K562 (cell line): Measurements from ENCODE around the gene ZSCAN32. TPM values are rescaled to one million over a fixed set of nuclear protein-coding genes. Genes with fewer than 3 reads are reported as not detected.

ENCODE experiments used
- ATAC-seq: fragments of 200-7000 bp; cut with Tn5 transposase; 3 replicates; pipeline ENCODE4 v1.9.1; 2020; ENCODE audit warnings: moderate library complexity
- BruUV-seq: library from RNA; stranded (reverse); fragments of 400-500 nt; replicated peaks from 2 replicates; lab custom pipeline; 2021; lab: Mats Ljungman, UMichigan
- CTCF ChIA-PET: fragments of 300-600 bp; formaldehyde crosslinking; extraction: SDS; loops from one replicate; lab custom pipeline; 2021; ENCODE audit warnings: low intra/inter-chr PET ratio; lab: Yijun Ruan, JAX
- POLR2A ChIA-PET: fragments of 300-600, 350-650 bp; sonication (Branson Sonifier 250); formaldehyde crosslinking; extraction: SDS; loops from one replicate; lab custom pipeline; 2021; ENCODE audit warnings: antibody characterized with exemption, inconsistent platforms; lab: Yijun Ruan, JAX
- DNase-seq, 4 experiments: peaks; one replicate each; pipeline versions ENCODE4 v3.0.0 to v3.0.0-alpha.2; 2011 to 2018; ENCODE audit warnings: low spot score in 3 of 4, mixed read lengths in 3 of 4; ENCODE audit errors: extremely low read depth in 1 of 4
- FAIRE-seq: peaks from 2 replicates; lab custom pipeline; 2011; peaks lifted over from hg19 to GRCh38; lab: Jason Lieb, UNC
- H2AFZ ChIP-seq: 2 replicates; pipeline ENCODE4 v1.6.0; 2011; ENCODE audit warnings: low read depth, low read length, control low read depth, inconsistent platforms
- H3K27ac ChIP-seq: fragments of 200-600 bp; 3 replicates; pipeline ENCODE4 v1.8.0; 2011; ENCODE audit warnings: low read depth, mild to moderate bottlenecking, control low read depth, inconsistent platforms, low read length, moderate library complexity, mixed read lengths; ENCODE audit errors: extremely low read depth
- H3K27me3 ChIP-seq, 2 experiments: fragments of 300-600 bp in 1 of 2; 2 replicates in 1 of 2; 3 replicates in 1 of 2; pipeline versions ENCODE4 v1.6.0 to v1.8.0; 2011; ENCODE audit warnings: inconsistent platforms in 2 of 2, low read length in 2 of 2, mild to moderate bottlenecking in 1 of 2, mixed read lengths in 1 of 2, moderate library complexity in 1 of 2; ENCODE audit not compliant: control insufficient read depth in 2 of 2, insufficient read depth in 2 of 2
- H3K36me3 ChIP-seq: fragments of 300-600 bp; 3 replicates; pipeline ENCODE4 v1.8.0; 2011; ENCODE audit warnings: mild to moderate bottlenecking, low read length, inconsistent platforms; ENCODE audit not compliant: control insufficient read depth, insufficient read depth
- H3K4me1 ChIP-seq, 2 experiments: fragments of 200-600 bp in 1 of 2; replicated peaks in 1 of 2; 2 replicates in 1 of 2; 3 replicates in 1 of 2; pipeline versions ENCODE4 v1.5.1 to v1.8.0; 2011; ENCODE audit warnings: inconsistent platforms in 2 of 2, low read length in 2 of 2, mild to moderate bottlenecking in 1 of 2, mixed read lengths in 1 of 2, moderate library complexity in 1 of 2; ENCODE audit not compliant: control insufficient read depth in 2 of 2, insufficient read depth in 2 of 2
- H3K4me2 ChIP-seq: 2 replicates; pipeline ENCODE4 v1.6.1; 2011; ENCODE audit warnings: low read length, control low read depth, inconsistent platforms, mixed read lengths; ENCODE audit not compliant: insufficient read depth
- H3K4me3 ChIP-seq: fragments of 200-600 bp; sonication (generic), shearing (Covaris generic); 2 replicates; pipeline ENCODE4 v1.5.1; 2016; ENCODE audit warnings: control low read depth, inconsistent platforms
- H3K79me2 ChIP-seq: fragments of 200-600 bp; 3 replicates; pipeline ENCODE4 v1.8.0; 2011; ENCODE audit warnings: low read length, inconsistent platforms; ENCODE audit not compliant: control insufficient read depth, insufficient read depth
- H3K9ac ChIP-seq, 2 experiments: 2 replicates each; pipeline versions ENCODE4 v1.6.0 to v1.6.1; 2011; ENCODE audit warnings: low read depth in 2 of 2, low read length in 2 of 2, control low read depth in 1 of 2, inconsistent platforms in 1 of 2, mild to moderate bottlenecking in 1 of 2, mixed read lengths in 1 of 2; ENCODE audit not compliant: insufficient read depth in 1 of 2
- H3K9me1 ChIP-seq: one replicate; pipeline ENCODE4 v1.6.0; 2011; ENCODE audit warnings: inconsistent platforms, mild to moderate bottlenecking, low read length, moderate library complexity; ENCODE audit not compliant: control insufficient read depth, insufficient read depth
- H3K9me3 ChIP-seq: replicated peaks from 2 replicates; pipeline ENCODE4 v1.5.1; 2011; ENCODE audit warnings: low read depth, low read length, inconsistent platforms; ENCODE audit not compliant: control insufficient read depth, insufficient read depth
- H4K20me1 ChIP-seq: replicated peaks from 2 replicates; pipeline ENCODE4 v1.6.1; 2011; ENCODE audit warnings: low read length, inconsistent platforms, mixed read lengths; ENCODE audit not compliant: control insufficient read depth, insufficient read depth
- C11orf30 ChIP-seq: fragments of 450-650 bp; IDR thresholded peaks from 2 replicates; pipeline ENCODE4 v1.6.1; 2016; ENCODE audit warnings: low read depth, mild to moderate bottlenecking
- CAMTA2 ChIP-seq: fragments of 250-450 bp; sonication (Bioruptor Pico); conservative IDR thresholded peaks from 2 replicates; pipeline ENCODE4 v1.5.1; 2022
- DACH1 ChIP-seq: fragments of 450-650 bp; IDR thresholded peaks from 2 replicates; pipeline ENCODE4 v1.6.1; 2018; ENCODE audit not compliant: partially characterized antibody
- E2F3 ChIP-seq: fragments of 250-450 bp; sonication (Bioruptor Pico); IDR thresholded peaks from 2 replicates; pipeline ENCODE4 v1.4.0; 2020; ENCODE audit warnings: mild to moderate bottlenecking
- ETV5 ChIP-seq: sonication (generic); formaldehyde crosslinking; IDR thresholded peaks from 2 replicates; pipeline ENCODE4 v1.4.0; 2020; ENCODE audit warnings: low read depth, mild to moderate bottlenecking, missing genetic modification reagents
- HNRNPH1 ChIP-seq: fragments of 200-400 bp; formaldehyde crosslinking; optimal IDR thresholded peaks from 2 replicates; pipeline ENCODE3; 2017; ENCODE audit warnings: low read depth, mild to moderate bottlenecking, low read length, moderate library complexity
- KDM5B ChIP-seq: fragments of 200-600 bp; sonication (generic); IDR thresholded peaks from 2 replicates; pipeline ENCODE4 v1.6.1; 2012; ENCODE audit warnings: low read depth, mild to moderate bottlenecking, moderate library complexity, low read length, control low read depth, inconsistent platforms; ENCODE audit not compliant: insufficient replicate concordance
- SMARCA5 ChIP-seq: fragments of 450-650 bp; IDR thresholded peaks from 2 replicates; pipeline ENCODE4 v1.6.1; 2016
- SOX6 ChIP-seq: fragments of 450-650 bp; IDR thresholded peaks from 2 replicates; pipeline ENCODE4 v1.6.1; 2014; ENCODE audit warnings: mild to moderate bottlenecking
- TEAD4 ChIP-seq, 2 experiments: sonication (generic) in 1 of 2; formaldehyde crosslinking in 1 of 2; IDR thresholded peaks; 2 replicates each; pipeline versions ENCODE4 v1.6.1 to v1.8.0; 2012 to 2022; ENCODE audit warnings: borderline replicate concordance in 1 of 2, inconsistent platforms in 1 of 2, low read length in 1 of 2, mild to moderate bottlenecking in 1 of 2, missing genetic modification reagents in 1 of 2
- TRIM28 ChIP-seq: fragments of 450-650 bp; IDR thresholded peaks from 2 replicates; pipeline ENCODE4 v1.6.1; 2017
- ZKSCAN3 ChIP-seq: fragments of 250-450 bp; sonication (Bioruptor Pico); IDR thresholded peaks from 2 replicates; pipeline ENCODE4 v1.4.0; 2020
- ZNF143 ChIP-seq: sonication (generic); formaldehyde crosslinking; IDR thresholded peaks from 2 replicates; pipeline ENCODE4 v1.9.0; 2022; ENCODE audit warnings: mild to moderate bottlenecking, missing genetic modification reagents
- ZNF280B ChIP-seq: fragments of 250-450 bp; sonication (Bioruptor Pico); IDR thresholded peaks from 2 replicates; pipeline ENCODE4 v1.5.1; 2021; ENCODE audit warnings: mild to moderate bottlenecking
- ZNF316 ChIP-seq: fragments of 450-650 bp; IDR thresholded peaks from 2 replicates; pipeline ENCODE4 v1.6.1; 2016
- ZNF75A ChIP-seq: fragments of 450-650 bp; formaldehyde crosslinking; IDR thresholded peaks from 2 replicates; pipeline ENCODE4 v1.4.0; 2020; ENCODE audit warnings: mild to moderate bottlenecking
- WGBS: fragments of 100-300 bp; shearing (Covaris generic); methylation state at CpG from one replicate; pipeline ENCODE4 v1.1.6; 2016; ENCODE audit warnings: low coverage, mixed read lengths; ENCODE audit not compliant: insufficient coverage; ENCODE audit errors: missing lambda C conversion rate; 5-methylcytosine and 5-hydroxymethylcytosine counted together
- in situ Hi-C: fragments of 300-500 bp; cut with MboI; formaldehyde crosslinking; loops from 4 replicates; pipeline ENCODE4 v1.15.0; 2018; ENCODE audit warnings: inconsistent platforms, mixed read lengths
- intact Hi-C: fragments of 100-400 bp; cut with micrococcal nuclease; formaldehyde crosslinking; loops from 2 replicates; pipeline ENCODE4 v1.14.2; 2022
- polyA plus RNA-seq, 8 experiments: library from polyadenylated mRNA; depleted of rRNA in 4 of 8; stranded (reverse) in 5 of 8; unstranded in 3 of 8; fragments of >200 nt; fragmentation: Nextera tagmentation in 2 of 8; fragmentation: Illumina TruSeq in 1 of 8; extraction: Ambion mirVana in 2 of 8; extraction: Trizol in 1 of 8; gene quantifications; 2 replicates each; pipeline versions ENCODE4 v1.2.1 to v1.2.3, GENCODE V29; 2011 to 2014; ENCODE audit warnings: inconsistent platforms in 1 of 8, missing spikeins in 1 of 8
- total RNA-seq, 7 experiments: library from RNA; depleted of rRNA in 6 of 7; stranded (reverse); fragments of >200 nt in 6 of 7; fragmentation: Illumina TruSeq in 2 of 7; extraction: Trizol in 2 of 7; gene quantifications; 2 replicates each; pipeline versions ENCODE4 v1.2.1 to v1.2.3, GENCODE V29; 2011 to 2021; ENCODE audit warnings: low replicate concordance in 1 of 7
- TF ChIP-seq, protein P1 (sequence below): sonication (generic); formaldehyde crosslinking; IDR thresholded peaks from 2 replicates; pipeline ENCODE4 v1.8.1; 2023; ENCODE audit warnings: mild to moderate bottlenecking, missing genetic modification reagents

Gene ZSCAN32
- total and polyA plus RNA-seq, 9 of the 15 experiments (the other 6 are each of a cell fraction or from before 2014, with no cell fraction given), result 16.0 to 29.4 (median 19.2) TPM

- no peak overlapping the region for H3K4me2 ChIP-seq
- intact Hi-C loops, result loop anchor here (10.0 kb wide), 1 partner anchor 104 kb away; the partner anchor contains the start of genes TIGD7 and ZNF75A
- in situ Hi-C loops, result loop anchor here (5.0 kb wide), 1 partner anchor 84 kb away; no protein-coding TSS in a partner anchor
- H4K20me1 ChIP-seq, result no peaks in the 10 kb centered on the region
- H3K4me3 ChIP-seq, result no peak overlapping the region
- DNase-seq, result no peak
- no peaks in the 10 kb centered on the region for H3K9me1 ChIP-seq
- no TSS peak for BruUV-seq
- H3K9ac ChIP-seq, result no peak overlapping the region
- WGBS, result 87% methylated on average over 11 of the region's 12 CpGs
- CTCF ChIA-PET, result no interaction called here
- no peak for ATAC-seq
- no peak overlapping the region for H2AFZ ChIP-seq
- H3K27ac ChIP-seq, result no peak overlapping the region
- H3K4me1 ChIP-seq, result peaks cover 0 to under 1% of the 10 kb centered on the region in 2 experiments; a peak in 1 of 5 replicates
- POLR2A ChIA-PET, result no interaction called here
- H3K27me3 ChIP-seq, result no peaks in the 10 kb centered on the region
- no peak for FAIRE-seq
- H3K9me3 ChIP-seq, result peaks cover 33% of the 10 kb centered on the region
- H3K36me3 ChIP-seq, result peaks cover 41% of the 10 kb centered on the region
- H3K79me2 ChIP-seq, result peaks cover under 1% of the 10 kb centered on the region; the same call in 1 of the 3 replicates
- TF ChIP-seq ZKSCAN3 (CRISPR knock-in tag) (no peak), E2F3 (CRISPR knock-in tag) (no peak), ETV5 (CRISPR knock-in tag) (no peak), ZNF316 (peak; percentile 38; the same call in 1 of the 2 replicates), HNRNPH1 (no peak), ZNF75A (CRISPR knock-in tag) (peak; percentile 100), TEAD4 (IDR thresholded peaks at IDR 0.05; ENCODE audit: low read length) (peak; percentile 27; the same call in 1 of the 2 replicates), TEAD4 (CRISPR knock-in tag; IDR thresholded peaks at IDR 0.05; ENCODE audit: borderline replicate concordance) (no peak), ZNF280B (peak; percentile 90; the same call in 1 of the 2 replicates), SOX6 (peak; percentile 51), SMARCA5 (no peak), DACH1 (no peak), C11orf30 (peak; percentile 43; the same call in 1 of the 2 replicates), CAMTA2 (CRISPR knock-in tag) (no peak), ZNF143 (CRISPR knock-in tag) (0 out of 2 replicates have a peak, but pooled peaks have one; percentile 26), TRIM28 (peak; percentile 99), KDM5B (peak; percentile 30)
- TF ChIP-seq, protein P1, sequence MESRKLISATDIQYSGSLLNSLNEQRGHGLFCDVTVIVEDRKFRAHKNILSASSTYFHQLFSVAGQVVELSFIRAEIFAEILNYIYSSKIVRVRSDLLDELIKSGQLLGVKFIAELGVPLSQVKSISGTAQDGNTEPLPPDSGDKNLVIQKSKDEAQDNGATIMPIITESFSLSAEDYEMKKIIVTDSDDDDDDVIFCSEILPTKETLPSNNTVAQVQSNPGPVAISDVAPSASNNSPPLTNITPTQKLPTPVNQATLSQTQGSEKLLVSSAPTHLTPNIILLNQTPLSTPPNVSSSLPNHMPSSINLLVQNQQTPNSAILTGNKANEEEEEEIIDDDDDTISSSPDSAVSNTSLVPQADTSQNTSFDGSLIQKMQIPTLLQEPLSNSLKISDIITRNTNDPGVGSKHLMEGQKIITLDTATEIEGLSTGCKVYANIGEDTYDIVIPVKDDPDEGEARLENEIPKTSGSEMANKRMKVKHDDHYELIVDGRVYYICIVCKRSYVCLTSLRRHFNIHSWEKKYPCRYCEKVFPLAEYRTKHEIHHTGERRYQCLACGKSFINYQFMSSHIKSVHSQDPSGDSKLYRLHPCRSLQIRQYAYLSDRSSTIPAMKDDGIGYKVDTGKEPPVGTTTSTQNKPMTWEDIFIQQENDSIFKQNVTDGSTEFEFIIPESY (CRISPR knock-in tag), result no peak
These were observed 7.9 kb upstream of the ZSCAN32 start for GRCh38 chr16:3408561-3409197.
